MM.1S (cell line): Measurements from ENCODE around the gene GSTP1.
"Not testable (repeated sequence)": the region's sequence is repeated elsewhere in the genome, so short reads cannot be mapped to it uniquely, and the experiment has no call there.

Experiments
- DNase-seq: peaks from one replicate; pipeline ENCODE4 v3.0.0-alpha.2; 2015
- H2AFZ ChIP-seq: fragments of 300-600 bp; sonication (generic); 2 replicates; pipeline ENCODE4 v1.6.0; 2016; ENCODE audit warnings: antibody characterized with exemption, low read length
- H3F3A ChIP-seq: fragments of 300-600 bp; sonication (generic); 2 replicates; pipeline ENCODE4 v1.6.1; 2016; ENCODE audit warnings: mild to moderate bottlenecking, antibody characterized with exemption, low read length, moderate library complexity, mixed read lengths; ENCODE audit not compliant: insufficient read depth
- H3K27ac ChIP-seq: fragments of 300-600 bp; sonication (generic); 2 replicates; pipeline ENCODE4 v1.5.1; 2016; ENCODE audit warnings: mild to moderate bottlenecking, low read length
- H3K27me3 ChIP-seq: fragments of 300-600 bp; sonication (generic); replicated peaks from 2 replicates; pipeline ENCODE4 v1.6.0; 2016; ENCODE audit warnings: low read length; ENCODE audit not compliant: insufficient read depth
- H3K36me3 ChIP-seq: fragments of 300-600 bp; sonication (generic); replicated peaks from 2 replicates; pipeline ENCODE4 v1.6.1; 2016; ENCODE audit warnings: mild to moderate bottlenecking, low read length, mixed read lengths; ENCODE audit not compliant: insufficient read depth
- H3K4me1 ChIP-seq: fragments of 300-600 bp; sonication (generic); 2 replicates; pipeline ENCODE4 v1.6.1; 2016; ENCODE audit warnings: low read length, mixed read lengths
- H3K4me2 ChIP-seq: fragments of 300-600 bp; sonication (generic); 2 replicates; pipeline ENCODE4 v1.6.0; 2016; ENCODE audit warnings: low read depth, low read length
- H3K4me3 ChIP-seq: fragments of 300-600 bp; sonication (generic); 2 replicates; pipeline ENCODE4 v1.5.1; 2016; ENCODE audit warnings: low read length, mixed read lengths
- H3K79me2 ChIP-seq: fragments of 300-600 bp; sonication (generic); 2 replicates; pipeline ENCODE4 v1.6.1; 2016; ENCODE audit warnings: mixed run types, low read length, mixed read lengths
- H3K9ac ChIP-seq: fragments of 300-600 bp; sonication (generic); 2 replicates; pipeline ENCODE4 v1.6.1; 2016; ENCODE audit warnings: low read length, mixed read lengths
- H3K9me2 ChIP-seq: fragments of 300-600 bp; sonication (generic); replicated peaks from 2 replicates; pipeline ENCODE4 v1.6.1; 2016; ENCODE audit warnings: mild to moderate bottlenecking, low read length, mixed read lengths; ENCODE audit not compliant: insufficient read depth
- H3K9me3 ChIP-seq: fragments of 300-600 bp; sonication (generic); replicated peaks from 2 replicates; pipeline ENCODE4 v1.6.1; 2016; ENCODE audit warnings: mild to moderate bottlenecking, low read length, mixed read lengths; ENCODE audit not compliant: insufficient read depth
- H4K20me1 ChIP-seq: fragments of 300-600 bp; sonication (generic); 2 replicates; pipeline ENCODE4 v1.6.1; 2016; ENCODE audit warnings: mild to moderate bottlenecking, low read length, moderate library complexity, mixed read lengths; ENCODE audit not compliant: insufficient read depth
- CTCF ChIP-seq: fragments of 300-600 bp; sonication (generic); IDR thresholded peaks from 2 replicates; pipeline ENCODE4 v1.5.1; 2016; ENCODE audit warnings: antibody characterized with exemption, low read length, mixed read lengths
- EZH2 ChIP-seq: fragments of 300-600 bp; sonication (generic); optimal IDR thresholded peaks from 2 replicates; pipeline ENCODE3; 2017; ENCODE audit warnings: low read depth, mild to moderate bottlenecking, antibody characterized with exemption, low read length, mixed read lengths
- EZH2phosphoT487 ChIP-seq: fragments of 300-600 bp; sonication (generic); IDR thresholded peaks from 2 replicates; pipeline ENCODE4 v1.6.1; 2018; ENCODE audit warnings: antibody characterized with exemption, low read length

GSTP1 gene

DNA sequence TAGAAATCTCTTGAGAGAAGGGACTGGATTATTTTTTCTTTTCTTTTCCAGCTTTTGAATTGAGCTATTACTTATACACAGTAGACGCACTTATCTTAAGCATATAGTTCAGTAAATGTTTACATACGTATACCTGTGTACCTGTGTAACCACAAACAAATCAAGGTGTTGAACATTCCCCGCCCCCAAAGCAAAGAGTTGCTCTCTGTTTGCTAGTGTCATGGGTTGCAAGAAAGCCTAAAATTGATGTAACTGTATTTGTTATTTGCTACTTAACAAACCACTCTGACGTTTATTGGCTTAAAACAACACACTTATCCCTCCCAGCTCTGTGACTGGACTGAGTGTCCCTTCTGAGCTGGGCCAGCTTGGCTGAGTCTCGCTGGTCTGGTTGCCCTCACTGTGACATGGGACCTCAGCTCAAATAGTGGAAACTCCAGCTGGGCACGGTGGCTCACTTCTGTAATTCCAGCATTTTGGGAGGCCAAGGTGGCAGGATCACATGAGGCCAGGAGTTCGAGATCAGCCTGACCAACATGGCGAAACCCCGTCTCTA is 35.0 kb upstream of the GSTP1 start:
- Histone ChIP-seq H3K4me3 (no peak overlapping the region), H3K4me2 (no peak overlapping the region), H3F3A (no peaks in the 10 kb centered on the region), H3K9ac (no peak overlapping the region), H3K4me1 (no peaks in the 10 kb centered on the region), H3K9me3 (no peaks in the 10 kb centered on the region), H3K36me3 (no peaks in the 10 kb centered on the region), H2AFZ (no peak overlapping the region), H3K79me2 (no peaks in the 10 kb centered on the region), H3K9me2 (no peaks in the 10 kb centered on the region), H3K27me3 (0 out of 2 replicates have a peak, but pooled peaks cover 3% of the 10 kb centered on the region), H4K20me1 (no peaks in the 10 kb centered on the region), H3K27ac (no peak overlapping the region)
- no peak for DNase-seq
- no peak for TF ChIP-seq CTCF
- TF ChIP-seq EZH2: no peak
- no peak for TF ChIP-seq EZH2phosphoT487

GRCh38 chr11:67551127-67551526 is 32.5 kb upstream of the GSTP1 start:
- no peak overlapping the region for H3K27ac ChIP-seq
- H3K9ac ChIP-seq: no peak overlapping the region
- no peak for DNase-seq
- TF ChIP-seq EZH2: no peak
- no peak for TF ChIP-seq CTCF
- TF ChIP-seq EZH2phosphoT487: no peak
- H3K79me2 ChIP-seq: no peaks in the 10 kb centered on the region
- H3K4me2 ChIP-seq: no peak overlapping the region
- H3F3A ChIP-seq: no peaks in the 10 kb centered on the region
- H2AFZ ChIP-seq: no peak overlapping the region
- H3K36me3 ChIP-seq: no peaks in the 10 kb centered on the region
- H3K9me3 ChIP-seq: no peaks in the 10 kb centered on the region
- no peaks in the 10 kb centered on the region for H3K9me2 ChIP-seq
- H3K4me3 ChIP-seq: no peak overlapping the region
- H4K20me1 ChIP-seq: no peaks in the 10 kb centered on the region
- H3K4me1 ChIP-seq: no peaks in the 10 kb centered on the region
- H3K27me3 ChIP-seq: 0 out of 2 replicates have a peak, but pooled peaks cover 3% of the 10 kb centered on the region

DNA sequence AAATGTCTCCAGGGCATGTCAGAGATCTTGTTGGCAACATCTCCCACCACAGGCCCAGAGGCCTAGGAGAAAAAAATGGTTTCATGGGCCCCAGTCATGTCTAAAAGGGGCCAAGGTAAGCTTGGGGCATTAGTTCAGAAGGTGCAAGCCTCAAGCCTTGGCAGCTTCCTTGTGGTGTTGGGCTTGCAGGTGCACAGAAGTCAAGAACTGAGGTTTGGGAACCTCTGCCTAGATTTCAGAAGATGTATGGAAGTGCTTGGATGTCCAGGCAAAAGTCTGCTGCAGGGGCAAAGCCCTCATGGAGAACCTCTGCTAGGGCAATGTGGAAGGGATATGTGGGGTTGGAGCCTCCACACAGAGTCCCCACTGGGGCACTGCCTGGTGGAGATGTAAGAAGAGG is 31.9 kb upstream of the GSTP1 start:
- not testable (repeated sequence) for H3K79me2 ChIP-seq, H3K9ac ChIP-seq, H3K27me3 ChIP-seq, H4K20me1 ChIP-seq, H3K9me2 ChIP-seq, H3K9me3 ChIP-seq, H3F3A ChIP-seq, H3K27ac ChIP-seq, H2AFZ ChIP-seq, DNase-seq, H3K4me3 ChIP-seq, H3K4me2 ChIP-seq, H3K36me3 ChIP-seq, H3K4me1 ChIP-seq

GRCh38 chr11:67556244-67556643 is 27.4 kb upstream of the GSTP1 start:
- Histone ChIP-seq H3K36me3 (no peaks in the 10 kb centered on the region), H3K4me2 (no peak overlapping the region), H3K27ac (no peak overlapping the region), H3K9me2 (no peaks in the 10 kb centered on the region), H3K4me1 (no peaks in the 10 kb centered on the region), H3K9ac (no peak overlapping the region), H2AFZ (no peak overlapping the region), H3K27me3 (peaks cover 36% of the 10 kb centered on the region), H3K4me3 (no peak overlapping the region), H3F3A (no peaks in the 10 kb centered on the region), H3K9me3 (no peaks in the 10 kb centered on the region), H4K20me1 (no peaks in the 10 kb centered on the region), H3K79me2 (no peaks in the 10 kb centered on the region)
- no peak for TF ChIP-seq CTCF
- no peak for TF ChIP-seq EZH2phosphoT487
- no peak for TF ChIP-seq EZH2
- DNase-seq: no peak
